Glutamatergic neuron (in vitro differentiated cells): Measurements from ENCODE around the gene LGR4. TPM values are rescaled to one million over a fixed set of nuclear protein-coding genes. Genes with fewer than 3 reads are reported as not detected.

Experiments
- DNase-seq: peaks from one replicate; pipeline ENCODE4 v3.0.0; 2022
- H3K27ac Mint-ChIP-seq: one replicate; pipeline ENCODE4 v1.8.0; 2020; ENCODE audit warnings: mild to moderate bottlenecking, mixed read lengths, inconsistent platforms; ENCODE audit not compliant: unreplicated experiment
- H3K27me3 Mint-ChIP-seq: one replicate; pipeline ENCODE4 v1.8.0; 2020; ENCODE audit warnings: mild to moderate bottlenecking, moderate library complexity, mixed read lengths, inconsistent platforms; ENCODE audit not compliant: unreplicated experiment
- H3K36me3 Mint-ChIP-seq: one replicate; pipeline ENCODE4 v1.8.0; 2020; ENCODE audit warnings: mild to moderate bottlenecking, mixed read lengths, inconsistent platforms; ENCODE audit not compliant: unreplicated experiment
- H3K4me1 Mint-ChIP-seq: one replicate; pipeline ENCODE4 v1.8.0; 2020; ENCODE audit warnings: mild to moderate bottlenecking, low read depth, mixed read lengths, inconsistent platforms; ENCODE audit not compliant: unreplicated experiment
- H3K4me3 Mint-ChIP-seq: one replicate; pipeline ENCODE4 v1.8.0; 2020; ENCODE audit warnings: mild to moderate bottlenecking, mixed read lengths, inconsistent platforms; ENCODE audit not compliant: unreplicated experiment
- H3K9me3 Mint-ChIP-seq: one replicate; pipeline ENCODE4 v1.8.0; 2020; ENCODE audit warnings: mild to moderate bottlenecking, moderate library complexity, mixed read lengths, inconsistent platforms; ENCODE audit not compliant: unreplicated experiment
- total RNA-seq: library from RNA; stranded (reverse); fragmentation: NEBNext Ultra II Directional; extraction: Animal tissue kit (Norgen Biotek cat#: 25700); gene quantifications from one replicate; pipeline ENCODE4 v1.2.1, GENCODE V29; 2021; ENCODE audit not compliant: unreplicated experiment
- TF ChIP-seq, protein P1 (sequence below): fragments of 200-600 bp; sonication (generic); IDR thresholded peaks from one replicate; pipeline ENCODE4 v1.5.0; 2021; ENCODE audit not compliant: partially characterized antibody, unreplicated experiment

LGR4 gene
- total RNA-seq, 1 donor from 2014 or later = 87.1 TPM

- DNase-seq = no peak
- TF ChIP-seq, protein P1, sequence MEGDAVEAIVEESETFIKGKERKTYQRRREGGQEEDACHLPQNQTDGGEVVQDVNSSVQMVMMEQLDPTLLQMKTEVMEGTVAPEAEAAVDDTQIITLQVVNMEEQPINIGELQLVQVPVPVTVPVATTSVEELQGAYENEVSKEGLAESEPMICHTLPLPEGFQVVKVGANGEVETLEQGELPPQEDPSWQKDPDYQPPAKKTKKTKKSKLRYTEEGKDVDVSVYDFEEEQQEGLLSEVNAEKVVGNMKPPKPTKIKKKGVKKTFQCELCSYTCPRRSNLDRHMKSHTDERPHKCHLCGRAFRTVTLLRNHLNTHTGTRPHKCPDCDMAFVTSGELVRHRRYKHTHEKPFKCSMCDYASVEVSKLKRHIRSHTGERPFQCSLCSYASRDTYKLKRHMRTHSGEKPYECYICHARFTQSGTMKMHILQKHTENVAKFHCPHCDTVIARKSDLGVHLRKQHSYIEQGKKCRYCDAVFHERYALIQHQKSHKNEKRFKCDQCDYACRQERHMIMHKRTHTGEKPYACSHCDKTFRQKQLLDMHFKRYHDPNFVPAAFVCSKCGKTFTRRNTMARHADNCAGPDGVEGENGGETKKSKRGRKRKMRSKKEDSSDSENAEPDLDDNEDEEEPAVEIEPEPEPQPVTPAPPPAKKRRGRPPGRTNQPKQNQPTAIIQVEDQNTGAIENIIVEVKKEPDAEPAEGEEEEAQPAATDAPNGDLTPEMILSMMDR = no peak
- H3K9me3 Mint-ChIP-seq = peaks cover 2% of the 10 kb centered on the region
- peaks cover 8% of the 10 kb centered on the region for H3K4me1 Mint-ChIP-seq
- H3K36me3 Mint-ChIP-seq = no peaks in the 10 kb centered on the region
- H3K27me3 Mint-ChIP-seq = peaks cover 2% of the 10 kb centered on the region
- peak overlapping the region; percentile 82 for H3K4me3 Mint-ChIP-seq
- peak overlapping the region; percentile 34 for H3K27ac Mint-ChIP-seq
Observed at GRCh38 chr11:27363576-27364117, 108.9 kb downstream of the LGR4 start.

GRCh38 chr11:27362749-27363575 lies 109.6 kb downstream of the LGR4 start, which contains the start of gene CCDC34:
Gene CCDC34, minus strand, starts transcription at chr11:27363215. Its CDS starts 21 bp downstream, at chr11:27363194.
- Mint-ChIP-seq H3K27ac (peak within 1 kb of the TSS; percentile 60), H3K36me3 (no peaks in the 10 kb centered on the region), H3K4me1 (peaks cover 8% of the 10 kb centered on the region), H3K27me3 (peaks cover 2% of the 10 kb centered on the region), H3K4me3 (peak within 1 kb of the TSS; percentile 96), H3K9me3 (peaks cover 4% of the 10 kb centered on the region)
- DNase-seq = peak; percentile 90
- TF ChIP-seq, protein P1 = no peak

- DNase-seq = no peak
- H3K4me1 Mint-ChIP-seq = peaks cover 8% of the 10 kb centered on the region
- H3K27ac Mint-ChIP-seq = no peak overlapping the region
- TF ChIP-seq, protein P1 = no peak
- H3K36me3 Mint-ChIP-seq = no peaks in the 10 kb centered on the region
- peaks cover 1% of the 10 kb centered on the region for H3K27me3 Mint-ChIP-seq
- peaks cover 4% of the 10 kb centered on the region for H3K9me3 Mint-ChIP-seq
- peak overlapping the region; percentile 96 for H3K4me3 Mint-ChIP-seq
Observed at GRCh38 chr11:27361649-27362431, 110.8 kb downstream of the LGR4 start.

GRCh38 chr11:27358296-27358695 lies 114.3 kb downstream of the LGR4 start:
- peaks cover 4% of the 10 kb centered on the region for H3K9me3 Mint-ChIP-seq
- no peak overlapping the region for H3K27ac Mint-ChIP-seq
- DNase-seq = no peak
- peaks cover under 1% of the 10 kb centered on the region for H3K4me1 Mint-ChIP-seq
- TF ChIP-seq, protein P1 = no peak
- no peaks in the 10 kb centered on the region for H3K36me3 Mint-ChIP-seq
- H3K4me3 Mint-ChIP-seq = no peak overlapping the region
- no peaks in the 10 kb centered on the region for H3K27me3 Mint-ChIP-seq
